ENCODE measurements around the gene GSTP1.

GRCh38 chr11:67626970-67627369 is 43.4 kb downstream of the GSTP1 start:
- TF ChIP-seq, protein P1, sequence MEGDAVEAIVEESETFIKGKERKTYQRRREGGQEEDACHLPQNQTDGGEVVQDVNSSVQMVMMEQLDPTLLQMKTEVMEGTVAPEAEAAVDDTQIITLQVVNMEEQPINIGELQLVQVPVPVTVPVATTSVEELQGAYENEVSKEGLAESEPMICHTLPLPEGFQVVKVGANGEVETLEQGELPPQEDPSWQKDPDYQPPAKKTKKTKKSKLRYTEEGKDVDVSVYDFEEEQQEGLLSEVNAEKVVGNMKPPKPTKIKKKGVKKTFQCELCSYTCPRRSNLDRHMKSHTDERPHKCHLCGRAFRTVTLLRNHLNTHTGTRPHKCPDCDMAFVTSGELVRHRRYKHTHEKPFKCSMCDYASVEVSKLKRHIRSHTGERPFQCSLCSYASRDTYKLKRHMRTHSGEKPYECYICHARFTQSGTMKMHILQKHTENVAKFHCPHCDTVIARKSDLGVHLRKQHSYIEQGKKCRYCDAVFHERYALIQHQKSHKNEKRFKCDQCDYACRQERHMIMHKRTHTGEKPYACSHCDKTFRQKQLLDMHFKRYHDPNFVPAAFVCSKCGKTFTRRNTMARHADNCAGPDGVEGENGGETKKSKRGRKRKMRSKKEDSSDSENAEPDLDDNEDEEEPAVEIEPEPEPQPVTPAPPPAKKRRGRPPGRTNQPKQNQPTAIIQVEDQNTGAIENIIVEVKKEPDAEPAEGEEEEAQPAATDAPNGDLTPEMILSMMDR (IDR thresholded peaks at IDR 0.05): no peak
- TF ChIP-seq POLR2A (IDR thresholded peaks at IDR 0.05): no peak

Data from testis (tissue), 2 donors.